Tongue (tissue), 2 donors: Measurements from ENCODE around the gene PTPN6. TPM values are rescaled to one million over a fixed set of nuclear protein-coding genes. Genes with fewer than 3 reads are reported as not detected.

Experiments
- DNase-seq: peaks from one replicate; pipeline ENCODE4 v3.0.0-alpha.2; 2015
- total RNA-seq: library from RNA; depleted of rRNA; stranded (reverse); fragments of >200 nt; gene quantifications from one replicate; pipeline ENCODE4 v1.2.3, GENCODE V29; 2014

The PTPN6 gene
- total RNA-seq, 1 donor from 2014 or later: 11.4 TPM

GRCh38 chr12:6970096-6970527 lies 19.0 kb downstream of the PTPN6 start:
- no peak for DNase-seq

GRCh38 chr12:6974180-6974579 lies 23.0 kb downstream of the PTPN6 start:
- DNase-seq: no peak

- DNase-seq: no peak
Measured at GRCh38 chr12:6975297-6976032, 24.3 kb downstream of the PTPN6 start.

- no peak for DNase-seq
Measured at GRCh38 chr12:6977653-6978052, 26.5 kb downstream of the PTPN6 start.

GRCh38 chr12:6978188-6978587 lies 27.0 kb downstream of the PTPN6 start:
- DNase-seq: no peak

GRCh38 chr12:6978611-6979011 lies 27.5 kb downstream of the PTPN6 start:
- DNase-seq: no peak

GRCh38 chr12:6979021-6979420 lies 27.9 kb downstream of the PTPN6 start:
- DNase-seq: no peak

GRCh38 chr12:6979453-6979852 lies 28.3 kb downstream of the PTPN6 start:
- no peak for DNase-seq

GRCh38 chr12:6980075-6980474 lies 28.9 kb downstream of the PTPN6 start:
- DNase-seq: no peak

GRCh38 chr12:6980740-6981139 lies 29.6 kb downstream of the PTPN6 start:
- DNase-seq: no peak

- no peak for DNase-seq
Measured at GRCh38 chr12:6981152-6982052, 30.2 kb downstream of the PTPN6 start.

- no peak for DNase-seq
Measured at GRCh38 chr12:6982532-6982931, 31.4 kb downstream of the PTPN6 start.

GRCh38 chr12:6987956-6988553 lies 36.9 kb downstream of the PTPN6 start:
- peak; percentile 62 for DNase-seq

- DNase-seq: no peak
Measured at GRCh38 chr12:6996040-6996441, 44.9 kb downstream of the PTPN6 start.

- no peak for DNase-seq
Measured at GRCh38 chr12:6998715-6999451, 47.7 kb downstream of the PTPN6 start.

- DNase-seq: no peak
Measured at GRCh38 chr12:7001921-7002591, 50.9 kb downstream of the PTPN6 start.

- no peak for DNase-seq
Measured at GRCh38 chr12:7004287-7004803, 53.2 kb downstream of the PTPN6 start.

GRCh38 chr12:7004840-7005239 lies 53.7 kb downstream of the PTPN6 start:
- DNase-seq: no peak

GRCh38 chr12:7005311-7005710 lies 54.2 kb downstream of the PTPN6 start:
- DNase-seq: no peak

GRCh38 chr12:7006639-7007038 lies 55.5 kb downstream of the PTPN6 start:
- DNase-seq: no peak

- DNase-seq: no peak
Measured at GRCh38 chr12:7008864-7009263, 57.7 kb downstream of the PTPN6 start.
